ENCODE data around the gene UNC45A.

Gene UNC45A

GRCh38 chr15:90934949-90935751, at the start of gene UNC45A:
UNC45A (plus strand) TSS chr15:90935285; CDS start chr15:90935325, 40 bp downstream.
- DNase-seq (ENCODE audit: extremely low spot score) = peak; percentile 98
- POLR2A ChIA-PET = interaction anchor here (0.5 to 1.9 kb wide), 3 partner anchors 19 to 884 kb away, joined by 3 to 8 read pairs (median 4); partner anchors contain the start of gene RCCD1
- no peak for TF ChIP-seq CTCF (IDR thresholded peaks at IDR 0.05; ENCODE audit: control extremely low read depth, extremely low read depth, low read depth, missing control alignments)
- CTCF ChIA-PET = interaction anchor here (0.9 to 16.6 kb wide), 33 partner anchors 12 to 641 kb away, joined by 3 to 447 read pairs (median 5); partner anchors contain the start of genes FES, MAN2A2 and RCCD1

- DNase-seq (ENCODE audit: extremely low spot score) = peak; percentile 80
- TF ChIP-seq CTCF (IDR thresholded peaks at IDR 0.05; ENCODE audit: control extremely low read depth, extremely low read depth, low read depth, missing control alignments) = peak; percentile 90
- POLR2A ChIA-PET = interaction anchor here (0.5 kb wide), 1 partner anchor 18 kb away, joined by 3 read pairs; no protein-coding TSS in a partner anchor
- CTCF ChIA-PET = interaction anchor here (0.6 to 4.5 kb wide), 97 partner anchors 8 to 592 kb away, joined by 3 to 73 read pairs (median 4); partner anchors contain the start of genes BLM, FURIN, HDDC3 and MAN2A2
Observed at GRCh38 chr15:90885432-90886290, 49.4 kb upstream of the UNC45A start.

GRCh38 chr15:90886291-90886614, 48.8 kb upstream of the UNC45A start:
- no peak for TF ChIP-seq CTCF (IDR thresholded peaks at IDR 0.05; ENCODE audit: control extremely low read depth, extremely low read depth, low read depth, missing control alignments)
- CTCF ChIA-PET = interaction anchor here (0.7 to 4.5 kb wide), 77 partner anchors 8 to 593 kb away, joined by 3 to 73 read pairs (median 5); partner anchors contain the start of genes BLM, FURIN, HDDC3 and MAN2A2
- DNase-seq (ENCODE audit: extremely low spot score) = no peak
- POLR2A ChIA-PET = no interaction called here

DNA sequence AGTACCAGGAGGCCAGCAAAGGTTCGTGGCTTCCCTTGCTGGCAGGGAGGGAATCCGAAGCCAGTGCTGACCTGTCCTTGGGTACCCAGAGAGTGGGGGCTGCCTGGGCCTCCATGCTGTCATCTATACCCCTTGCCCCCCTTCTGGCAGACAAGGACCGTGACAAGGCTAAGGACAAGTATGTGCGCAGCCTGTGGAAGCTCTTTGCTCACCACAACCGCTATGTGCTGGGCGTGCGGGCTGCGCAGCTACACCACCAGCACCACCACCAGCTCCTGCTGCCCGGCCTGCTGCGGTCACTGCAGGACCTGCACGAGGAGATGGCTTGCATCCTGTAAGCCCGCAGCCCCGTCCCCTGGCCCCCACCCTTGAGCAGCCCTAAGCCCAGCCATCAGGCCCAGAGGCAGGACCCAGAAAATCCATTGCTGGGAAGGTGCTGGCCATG, 48.0 kb upstream of the UNC45A start:
- no peak for TF ChIP-seq CTCF (IDR thresholded peaks at IDR 0.05; ENCODE audit: control extremely low read depth, extremely low read depth, low read depth, missing control alignments)
- ChIA-PET CTCF (interaction anchor here (0.9 to 4.5 kb wide), 28 partner anchors 9 to 594 kb away, joined by 3 to 73 read pairs (median 8); partner anchors contain the start of genes BLM, FURIN, HDDC3 and MAN2A2), POLR2A (no interaction called here)
- DNase-seq (ENCODE audit: extremely low spot score) = no peak

GRCh38 chr15:90889313-90889730, 45.8 kb upstream of the UNC45A start:
- no peak for TF ChIP-seq CTCF (IDR thresholded peaks at IDR 0.05; ENCODE audit: control extremely low read depth, extremely low read depth, low read depth, missing control alignments)
- POLR2A ChIA-PET = interaction anchor here (0.5 kb wide), 1 partner anchor 294 kb away, joined by 4 read pairs; no protein-coding TSS in a partner anchor
- CTCF ChIA-PET = interaction anchor here (0.9 to 3.5 kb wide), 6 partner anchors 44 to 588 kb away, joined by 3 to 27 read pairs (median 4); partner anchors contain the start of genes HDDC3 and UNC45A
- DNase-seq (ENCODE audit: extremely low spot score) = no peak

All from GM10248 (cell line).